ENCODE data around the gene IFNA4.
"Not testable (repeated sequence)": the region's sequence is repeated elsewhere in the genome, so short reads cannot be mapped to it uniquely, and the experiment has no call there.

The IFNA4 gene

DNA sequence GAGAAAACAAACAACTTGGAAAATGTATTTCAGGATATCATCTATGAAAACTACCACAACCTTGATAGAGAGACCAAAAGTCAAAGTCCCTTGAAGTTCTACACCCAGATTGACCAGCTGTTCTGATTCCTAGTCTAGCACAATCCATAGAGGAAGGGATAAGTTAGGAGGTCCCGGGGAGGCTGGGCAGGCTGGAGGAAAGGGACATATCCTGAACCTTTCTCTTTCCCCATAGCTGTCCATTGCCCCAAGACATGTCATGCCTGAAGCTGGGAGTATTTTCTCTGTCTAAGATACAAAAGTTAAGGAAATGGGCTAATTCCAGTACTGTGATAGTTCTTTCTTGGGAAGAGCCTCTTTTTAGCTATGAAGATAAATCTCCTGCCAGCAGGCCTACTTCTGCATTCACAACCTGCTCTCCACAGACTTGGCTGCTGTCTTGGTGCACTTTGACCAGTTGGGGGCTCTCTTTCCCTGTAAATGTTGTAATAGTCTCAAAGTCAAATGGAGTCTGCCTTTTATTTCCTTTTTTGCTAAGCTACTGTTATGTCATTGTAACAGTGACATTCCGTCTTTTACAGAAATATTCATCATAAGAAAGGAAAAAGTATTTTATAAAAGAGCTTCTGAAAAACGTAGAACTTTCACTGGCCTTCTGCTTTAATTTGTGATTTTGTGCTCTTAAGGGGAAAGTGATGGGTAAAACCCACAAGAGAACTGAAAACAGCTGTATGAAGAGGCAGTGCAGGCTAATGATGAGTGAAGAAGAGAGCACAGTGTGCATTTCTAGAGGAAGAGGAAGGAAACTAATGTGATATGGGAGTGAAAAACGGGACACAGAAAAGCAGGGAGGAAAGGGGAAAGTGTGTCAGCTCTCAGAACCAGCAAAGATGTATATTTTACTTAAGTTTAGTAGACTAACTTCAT lies 4.3 kb downstream of the IFNA4 start:
- in situ Hi-C loops (cut with HindIII; ENCODE audit: low pct_unique_long_range_greater_than_20kb, low sequenced_read_pairs): not testable (repeated sequence)

DNA sequence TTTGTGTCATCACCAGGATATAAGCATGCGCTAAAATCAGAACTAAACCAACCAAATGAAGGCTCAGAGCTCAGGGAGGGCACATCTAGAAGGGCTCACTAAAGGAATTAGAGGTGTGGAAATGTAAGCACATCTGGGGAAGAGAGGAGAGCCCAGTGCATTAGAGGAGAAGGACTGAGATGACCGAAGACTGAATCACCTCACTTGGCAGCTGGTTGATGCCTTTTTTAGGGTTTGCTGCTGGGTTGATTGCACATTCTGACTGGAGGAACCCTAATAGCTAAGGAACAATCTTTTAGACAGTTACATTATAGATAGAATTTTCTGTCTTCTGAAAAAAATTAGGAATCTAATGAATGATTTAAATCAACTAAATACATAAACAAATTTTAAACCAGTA lies 12.7 kb downstream of the IFNA4 start:
- TF ChIP-seq JUND (IDR thresholded peaks at IDR 0.05; ENCODE audit: low read depth): no peak
- no peak for DNase-seq (ENCODE audit: low read depth in 1 of 2, low spot score in 1 of 2)
- in situ Hi-C loops (cut with HindIII; ENCODE audit: low pct_unique_long_range_greater_than_20kb, low sequenced_read_pairs): no loop called here

More for the DNA sequence above, 4.3 kb downstream of the IFNA4 start:
- peak in 1 of 2 experiments; percentile 46 for DNase-seq (ENCODE audit: low read depth in 1 of 2, low spot score in 1 of 2)

DNA sequence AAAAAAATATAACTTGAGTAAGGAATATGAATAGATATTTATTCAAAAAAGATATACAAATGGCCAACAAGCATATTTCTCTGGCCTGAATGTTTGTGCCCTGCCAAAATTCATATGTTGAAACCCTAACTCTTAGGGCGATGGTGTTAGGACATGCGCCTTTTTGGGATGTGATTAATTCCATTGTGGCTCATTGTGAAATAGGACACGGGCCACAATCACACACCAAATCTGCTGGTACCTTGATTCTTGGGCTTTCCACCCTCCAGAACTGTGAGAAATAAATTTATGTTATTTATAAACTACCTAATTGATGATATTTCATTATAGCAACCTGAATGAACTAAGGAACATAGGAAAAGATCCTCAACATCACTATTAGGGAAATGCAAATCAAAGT lies 15.2 kb downstream of the IFNA4 start:
- in situ Hi-C loops (cut with HindIII; ENCODE audit: low pct_unique_long_range_greater_than_20kb, low sequenced_read_pairs): no loop called here
- DNase-seq (ENCODE audit: low read depth in 1 of 2, low spot score in 1 of 2): no peak
- TF ChIP-seq JUND (IDR thresholded peaks at IDR 0.05; ENCODE audit: low read depth): no peak

DNA sequence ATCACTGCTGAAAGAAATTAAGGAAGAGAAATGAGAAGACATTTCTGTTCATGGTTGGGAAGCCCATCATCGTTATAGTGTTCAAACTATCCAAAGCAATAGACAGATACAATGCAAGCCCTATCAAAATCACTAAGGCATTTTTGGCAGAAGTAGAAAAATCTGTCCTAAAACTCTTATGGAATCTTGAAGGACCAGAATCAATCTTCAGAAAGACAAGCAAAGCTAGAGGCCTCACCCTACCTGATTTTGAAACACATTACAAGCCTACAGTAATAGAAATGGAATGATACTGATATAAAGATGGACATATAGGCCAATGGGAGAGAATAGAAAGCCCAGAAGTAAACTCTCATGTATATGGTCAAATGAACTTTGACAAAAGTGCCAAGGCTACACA lies 16.0 kb downstream of the IFNA4 start:
- no peak for TF ChIP-seq JUND (IDR thresholded peaks at IDR 0.05; ENCODE audit: low read depth)
- DNase-seq (ENCODE audit: low read depth in 1 of 2, low spot score in 1 of 2): no peak
- in situ Hi-C loops (cut with HindIII; ENCODE audit: low pct_unique_long_range_greater_than_20kb, low sequenced_read_pairs): no loop called here

DNA sequence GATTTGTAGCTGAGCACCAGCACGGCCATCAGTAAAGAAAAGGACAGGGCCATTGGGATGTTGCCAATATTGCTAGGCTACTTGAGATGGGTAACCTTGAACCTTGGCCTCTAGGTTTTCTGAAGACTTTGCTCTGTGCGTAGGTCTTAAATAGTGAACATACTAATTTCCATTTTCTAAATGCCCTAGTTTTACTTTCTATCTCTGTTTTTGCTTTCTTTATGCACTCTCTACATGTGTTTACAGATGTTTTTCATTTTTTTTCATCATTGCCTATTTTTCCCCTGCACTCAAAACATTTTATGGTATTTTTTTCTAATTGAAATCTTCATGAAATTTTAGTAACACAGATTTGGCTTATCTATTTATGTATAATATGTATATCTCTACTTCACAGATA lies 20.8 kb downstream of the IFNA4 start, which contains the start of gene IFNA21:
Gene IFNA21, minus strand, starts transcription at position 101 of the 400 bp plus-strand sequence. Its CDS starts 48 bp downstream, at position 53.
- in situ Hi-C loops (cut with HindIII; ENCODE audit: low pct_unique_long_range_greater_than_20kb, low sequenced_read_pairs); DNase-seq (ENCODE audit: low read depth in 1 of 2, low spot score in 1 of 2): not testable (repeated sequence)

DNA sequence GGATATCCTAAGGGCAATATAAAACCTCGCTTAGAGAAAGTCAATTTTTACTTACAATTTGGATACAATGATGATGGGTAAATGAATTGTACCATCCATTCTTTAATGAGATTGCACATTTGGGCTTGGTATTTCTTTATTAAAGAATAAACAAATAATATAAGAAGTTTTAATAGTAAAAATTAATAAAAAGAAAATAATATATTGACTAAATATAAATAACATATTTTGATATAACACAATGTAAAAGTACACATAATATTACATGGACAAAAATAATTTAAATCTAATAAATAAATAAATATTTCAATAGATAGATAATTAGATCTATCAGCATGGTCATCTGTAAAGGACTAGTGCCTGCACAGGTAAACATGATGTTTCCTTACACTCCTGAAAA lies 21.9 kb downstream of the IFNA4 start:
- no peak for TF ChIP-seq JUND (IDR thresholded peaks at IDR 0.05; ENCODE audit: low read depth)
- in situ Hi-C loops (cut with HindIII; ENCODE audit: low pct_unique_long_range_greater_than_20kb, low sequenced_read_pairs): no loop called here
- no peak for DNase-seq (ENCODE audit: low read depth in 1 of 2, low spot score in 1 of 2)

DNA sequence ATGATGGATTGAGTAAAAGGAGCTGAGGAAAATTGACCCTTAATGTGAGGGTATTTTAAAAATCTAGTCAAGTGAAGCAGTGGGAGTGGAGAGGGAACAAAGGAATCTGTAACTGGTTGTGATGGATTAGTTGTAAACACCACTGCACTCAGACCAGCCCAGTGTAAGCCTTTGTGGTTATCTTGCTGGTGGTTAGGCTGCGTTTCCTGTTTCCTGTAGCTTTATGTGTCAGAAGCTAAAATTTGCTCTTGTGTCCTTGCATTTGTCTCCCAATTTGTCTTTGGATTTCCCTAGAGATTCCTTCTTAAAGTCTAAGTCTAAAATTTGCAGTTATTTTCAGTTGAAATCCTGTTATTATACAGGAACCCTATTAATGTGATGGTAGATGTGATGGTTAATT lies 27.2 kb downstream of the IFNA4 start:
- no peak for TF ChIP-seq JUND (IDR thresholded peaks at IDR 0.05; ENCODE audit: low read depth)
- in situ Hi-C loops (cut with HindIII; ENCODE audit: low pct_unique_long_range_greater_than_20kb, low sequenced_read_pairs): no loop called here
- no peak for DNase-seq (ENCODE audit: low read depth in 1 of 2, low spot score in 1 of 2)

DNA sequence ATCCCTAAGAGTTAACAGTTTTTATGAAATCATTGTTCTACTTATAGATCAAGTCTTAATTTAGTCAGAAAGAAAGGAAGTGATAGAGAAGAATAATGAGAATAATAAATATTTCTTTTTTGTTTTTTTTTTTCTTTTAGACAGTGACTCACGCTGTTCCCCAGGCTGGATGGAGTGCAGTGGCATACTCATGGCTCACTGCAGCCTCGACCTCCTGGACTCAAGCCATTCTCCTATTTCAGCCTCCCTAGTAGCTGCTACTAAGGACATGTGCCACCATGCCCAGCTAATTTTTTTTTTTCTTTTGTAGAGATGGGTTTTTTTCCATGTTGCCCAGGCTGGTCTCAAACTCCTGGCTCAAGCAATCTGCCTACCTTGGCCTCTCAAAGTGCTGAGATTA lies 31.9 kb downstream of the IFNA4 start:
- in situ Hi-C loops (cut with HindIII; ENCODE audit: low pct_unique_long_range_greater_than_20kb, low sequenced_read_pairs): no loop called here
- no peak for TF ChIP-seq JUND (IDR thresholded peaks at IDR 0.05; ENCODE audit: low read depth)
- DNase-seq (ENCODE audit: low read depth in 1 of 2, low spot score in 1 of 2): no peak

DNA sequence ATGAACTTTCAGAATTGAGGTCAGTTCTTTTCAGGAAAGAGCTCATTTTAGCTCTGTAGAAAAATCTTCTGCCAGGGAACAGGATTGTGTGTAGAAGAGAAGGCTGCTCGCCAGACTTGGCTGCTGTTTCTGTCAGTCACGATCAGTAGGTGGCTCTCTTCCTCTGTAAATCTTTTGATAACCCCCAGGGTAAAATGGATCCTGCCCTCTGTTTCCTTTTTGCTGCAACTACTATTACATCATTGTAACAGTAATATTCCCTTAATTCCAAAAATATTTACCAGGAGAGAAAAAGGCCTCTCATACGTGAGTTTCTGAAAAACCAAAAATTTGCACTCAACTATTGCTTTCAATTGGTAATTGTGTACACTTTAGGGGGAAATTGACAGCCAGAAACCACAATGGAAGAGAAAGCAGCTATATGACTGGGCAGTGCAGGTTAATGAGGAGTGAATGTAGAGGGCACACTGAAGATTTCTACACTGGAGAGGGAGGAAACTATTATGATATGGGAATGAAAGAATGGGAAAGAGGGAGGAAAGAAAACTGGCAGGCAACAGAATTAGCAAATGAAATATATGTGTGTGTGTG lies 33.3 kb downstream of the IFNA4 start:
- peak in 1 of 2 experiments; percentile 20 for DNase-seq (ENCODE audit: low read depth in 1 of 2, low spot score in 1 of 2)
- TF ChIP-seq JUND (IDR thresholded peaks at IDR 0.05; ENCODE audit: low read depth): no peak
- in situ Hi-C loops (cut with HindIII; ENCODE audit: low pct_unique_long_range_greater_than_20kb, low sequenced_read_pairs): no loop called here

DNA sequence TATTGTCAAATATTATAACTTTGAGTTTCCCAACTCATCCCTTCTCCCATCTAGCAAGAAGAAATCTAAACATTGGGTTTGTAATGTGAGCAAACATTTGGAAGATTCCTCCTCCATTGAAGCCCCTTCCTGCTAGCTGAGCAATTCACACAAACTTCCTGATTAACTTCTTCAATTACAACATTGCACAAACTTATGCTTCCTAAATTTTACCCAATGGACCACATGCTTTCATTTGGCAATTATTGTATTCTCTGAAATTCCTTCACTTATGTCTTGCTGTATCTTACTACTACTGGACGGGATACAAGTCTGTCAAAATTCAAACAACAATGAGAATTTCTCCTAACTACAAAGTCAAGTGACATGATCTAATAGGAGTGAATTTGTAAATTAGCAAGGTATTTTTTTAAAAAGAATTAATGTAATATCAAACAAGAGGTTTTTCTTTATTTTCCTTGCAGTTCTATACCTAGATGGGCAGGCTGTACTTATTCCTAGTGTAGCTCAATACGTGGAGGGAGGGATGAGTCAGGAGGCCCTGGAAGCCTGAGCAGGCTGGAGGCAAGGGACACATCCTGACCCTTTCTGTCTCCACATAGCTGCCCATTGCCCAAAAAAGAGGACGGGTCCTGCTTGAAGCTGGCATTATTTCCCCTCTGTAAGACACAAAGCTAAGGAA lies 33.9 kb downstream of the IFNA4 start:
- in situ Hi-C loops (cut with HindIII; ENCODE audit: low pct_unique_long_range_greater_than_20kb, low sequenced_read_pairs): no loop called here
- no peak for DNase-seq (ENCODE audit: low read depth in 1 of 2, low spot score in 1 of 2)
- TF ChIP-seq JUND (IDR thresholded peaks at IDR 0.05; ENCODE audit: low read depth): no peak

DNA sequence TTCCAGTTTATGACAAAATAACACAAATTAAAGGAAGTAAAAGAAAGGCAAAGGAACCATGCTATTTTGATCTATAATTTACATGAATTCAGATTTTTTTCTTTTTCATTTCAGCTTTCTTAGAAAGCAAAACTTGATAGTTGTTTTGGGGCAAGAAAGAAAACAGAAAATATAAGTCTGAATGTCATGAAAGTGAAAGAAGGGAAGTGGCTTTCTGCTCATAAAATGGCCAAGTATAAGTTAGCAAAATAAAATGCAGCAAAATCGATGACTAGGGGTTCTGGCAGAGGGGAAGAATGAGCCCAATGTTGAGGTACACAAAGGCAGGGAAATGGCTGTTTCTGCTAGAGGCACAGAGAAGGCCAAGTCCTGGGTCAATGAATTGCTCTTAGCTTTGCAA lies 42.8 kb downstream of the IFNA4 start:
- in situ Hi-C loops (cut with HindIII; ENCODE audit: low pct_unique_long_range_greater_than_20kb, low sequenced_read_pairs): no loop called here
- no peak for TF ChIP-seq JUND (IDR thresholded peaks at IDR 0.05; ENCODE audit: low read depth)
- DNase-seq (ENCODE audit: low read depth in 1 of 2, low spot score in 1 of 2): no peak

DNA sequence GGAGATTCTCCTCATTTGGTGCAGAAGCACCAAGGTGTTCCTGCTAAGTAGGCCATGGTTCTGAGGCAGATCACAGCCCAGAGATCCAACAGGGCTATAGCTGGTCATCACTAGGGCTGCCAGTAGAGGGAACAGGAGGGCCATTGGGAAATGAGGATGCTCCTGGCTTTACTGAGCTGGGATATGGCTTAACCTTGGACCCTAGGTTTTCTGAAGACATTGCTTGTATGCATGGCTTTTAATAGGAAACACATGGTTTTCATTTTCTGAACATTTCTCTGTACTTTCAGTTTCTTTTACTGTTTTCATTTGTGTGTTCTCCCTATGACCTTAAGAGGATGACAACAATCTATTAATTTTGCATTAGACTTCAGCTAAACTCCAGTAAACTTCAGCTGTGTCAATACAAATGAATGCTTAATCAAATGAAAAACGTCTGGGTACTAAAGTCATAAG lies 45.9 kb downstream of the IFNA4 start, which contains the start of gene IFNW1:
Gene IFNW1, minus strand, starts transcription at position 406 of the 456 bp plus-strand sequence. Its CDS starts 262 bp downstream, at position 144.
- no peak for TF ChIP-seq JUND (IDR thresholded peaks at IDR 0.05; ENCODE audit: low read depth)
- in situ Hi-C loops (cut with HindIII; ENCODE audit: low pct_unique_long_range_greater_than_20kb, low sequenced_read_pairs): no loop called here
- no peak for DNase-seq (ENCODE audit: low read depth in 1 of 2, low spot score in 1 of 2)

DNA sequence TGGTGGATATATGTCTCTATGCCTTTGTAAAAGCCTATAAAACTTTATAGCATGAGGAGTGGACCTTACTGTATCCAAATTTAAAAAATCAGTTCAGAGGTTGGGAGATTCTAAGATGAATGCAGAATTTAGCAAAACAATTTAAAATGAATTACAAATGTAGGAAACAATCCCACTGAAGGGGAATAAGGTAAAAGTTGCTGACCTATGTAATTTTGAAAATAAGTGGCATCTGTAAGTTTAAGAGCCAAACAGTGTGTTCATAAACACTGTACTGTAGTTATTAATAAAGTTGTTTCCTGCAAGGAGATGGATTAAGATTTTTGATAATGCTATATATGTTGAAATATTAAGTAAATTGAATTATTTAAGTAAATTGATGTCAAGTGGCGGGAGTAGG lies 50.4 kb downstream of the IFNA4 start:
- in situ Hi-C loops (cut with HindIII; ENCODE audit: low pct_unique_long_range_greater_than_20kb, low sequenced_read_pairs): no loop called here
- no peak for TF ChIP-seq JUND (IDR thresholded peaks at IDR 0.05; ENCODE audit: low read depth)
- no peak for DNase-seq (ENCODE audit: low read depth in 1 of 2, low spot score in 1 of 2)
